Fibroblast of skin of scalp (primary cell): ENCODE data around the gene CNTRL.
"Not testable (repeated sequence)": the region's sequence is repeated elsewhere in the genome, so short reads cannot be mapped to it uniquely, and the experiment has no call there.

Experiments used
- DNase-seq: peaks from one replicate; pipeline ENCODE4 v3.0.0-alpha.2; 2013

The CNTRL gene

GRCh38 chr9:121133104-121133816, 58.5 kb downstream of the CNTRL start:
- DNase-seq, result no peak

DNA sequence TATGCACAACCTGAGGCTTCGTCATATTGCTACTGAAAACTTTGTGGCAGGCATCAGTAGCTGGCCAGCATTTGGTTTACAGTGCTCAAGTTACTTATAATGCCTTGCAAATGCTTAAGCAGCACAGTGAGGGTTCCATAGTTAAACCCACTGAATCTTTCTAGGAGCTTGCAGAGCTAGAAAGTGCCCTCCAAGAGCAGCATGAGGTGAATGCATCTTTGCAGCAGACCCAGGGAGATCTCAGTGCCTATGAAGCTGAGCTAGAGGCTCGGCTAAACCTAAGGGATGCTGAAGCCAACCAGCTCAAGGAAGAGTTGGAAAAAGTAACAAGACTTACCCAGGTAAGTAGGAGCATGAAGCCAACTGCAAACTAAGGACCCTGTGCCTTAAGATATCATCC, 60.9 kb downstream of the CNTRL start:
- no peak for DNase-seq

GRCh38 chr9:121138561-121138960, 63.8 kb downstream of the CNTRL start:
- no peak for DNase-seq

- no peak for DNase-seq
Observed at GRCh38 chr9:121138973-121139372, 64.2 kb downstream of the CNTRL start.

- DNase-seq, result no peak
Observed at GRCh38 chr9:121140162-121140561, 65.4 kb downstream of the CNTRL start.

- no peak for DNase-seq
Observed at GRCh38 chr9:121141306-121141705, 66.6 kb downstream of the CNTRL start.

- DNase-seq, result no peak
Observed at GRCh38 chr9:121141706-121142105, 67.0 kb downstream of the CNTRL start.

DNA sequence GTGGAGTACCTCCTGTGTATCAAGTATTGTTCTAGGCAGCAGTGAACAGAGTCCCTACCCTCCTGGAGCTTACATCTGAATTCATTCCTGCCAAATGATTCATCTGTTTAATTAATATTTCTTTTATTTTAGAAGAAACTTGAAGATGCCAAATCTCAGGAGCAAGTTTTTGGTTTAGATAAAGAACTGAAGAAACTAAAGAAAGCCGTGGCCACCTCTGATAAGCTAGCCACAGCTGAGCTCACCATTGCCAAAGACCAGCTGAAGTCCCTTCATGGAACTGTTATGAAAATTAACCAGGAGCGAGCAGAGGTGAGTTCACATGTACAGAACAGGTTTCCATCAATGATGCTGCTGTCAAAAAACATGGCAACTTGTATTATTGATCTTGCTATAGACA, 69.0 kb downstream of the CNTRL start:
- no peak for DNase-seq

DNA sequence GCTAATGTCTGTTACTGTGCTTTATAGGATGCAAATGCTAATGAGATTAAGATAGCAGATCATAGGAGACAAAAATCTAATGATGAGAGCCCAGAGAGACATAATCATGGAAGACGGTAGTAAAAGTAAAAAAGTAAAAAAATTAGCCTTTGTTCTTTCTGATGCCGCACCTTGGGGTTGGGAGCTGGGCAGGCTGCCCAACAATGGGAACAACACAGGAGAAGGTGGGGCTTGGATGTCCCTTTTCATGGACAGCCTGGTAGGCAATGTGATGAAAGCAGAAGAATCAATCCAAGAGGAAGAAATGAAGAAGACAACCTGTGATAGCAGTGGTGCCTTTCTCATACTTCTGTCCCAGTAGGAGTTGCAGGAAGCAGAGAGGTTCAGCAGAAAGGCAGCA, 69.7 kb downstream of the CNTRL start:
- DNase-seq, result no peak

GRCh38 chr9:121150188-121150587, 75.4 kb downstream of the CNTRL start:
- DNase-seq, result no peak

DNA sequence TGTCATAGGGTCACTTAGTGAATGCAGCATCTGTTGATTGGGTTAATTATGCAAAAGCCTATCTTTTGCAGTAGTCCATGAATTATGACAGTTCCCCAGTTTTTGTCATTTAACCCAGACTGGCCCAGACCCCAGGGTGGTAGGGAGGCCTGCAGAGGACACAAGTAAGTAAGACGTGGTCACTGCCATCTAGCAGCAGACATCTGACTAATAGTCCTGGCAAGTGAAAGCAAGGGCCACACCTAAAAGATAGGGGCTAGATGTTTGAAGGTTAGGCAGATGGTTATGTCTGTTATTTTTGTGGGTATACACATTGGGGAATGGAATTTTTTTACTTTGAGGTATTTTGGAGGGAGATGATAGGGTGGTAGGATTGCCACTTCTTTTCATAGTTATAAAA, 78.9 kb downstream of the CNTRL start:
- DNase-seq, result no peak

GRCh38 chr9:121154782-121155181, 80.0 kb downstream of the CNTRL start:
- DNase-seq, result no peak

- peak; percentile 92 for DNase-seq
Observed at GRCh38 chr9:121156263-121156731, 81.5 kb downstream of the CNTRL start.

DNA sequence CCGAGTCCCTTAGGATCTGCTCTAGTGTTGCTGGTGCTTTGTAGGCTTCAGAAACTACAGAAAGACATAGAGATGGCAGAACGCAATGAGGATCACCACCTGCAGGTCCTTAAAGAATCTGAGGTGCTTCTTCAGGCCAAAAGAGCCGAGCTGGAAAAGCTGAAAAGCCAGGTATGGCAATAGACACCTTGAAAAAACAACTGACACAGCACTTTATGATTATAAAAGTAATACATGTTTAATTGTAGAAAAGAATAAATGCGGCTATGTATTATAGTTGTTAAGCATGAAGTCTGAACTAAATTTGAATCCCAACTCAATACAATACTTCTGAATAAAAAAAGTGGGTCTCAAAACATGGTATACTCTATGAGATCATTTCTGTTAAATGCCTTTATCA, 83.2 kb downstream of the CNTRL start:
- no peak for DNase-seq

DNA sequence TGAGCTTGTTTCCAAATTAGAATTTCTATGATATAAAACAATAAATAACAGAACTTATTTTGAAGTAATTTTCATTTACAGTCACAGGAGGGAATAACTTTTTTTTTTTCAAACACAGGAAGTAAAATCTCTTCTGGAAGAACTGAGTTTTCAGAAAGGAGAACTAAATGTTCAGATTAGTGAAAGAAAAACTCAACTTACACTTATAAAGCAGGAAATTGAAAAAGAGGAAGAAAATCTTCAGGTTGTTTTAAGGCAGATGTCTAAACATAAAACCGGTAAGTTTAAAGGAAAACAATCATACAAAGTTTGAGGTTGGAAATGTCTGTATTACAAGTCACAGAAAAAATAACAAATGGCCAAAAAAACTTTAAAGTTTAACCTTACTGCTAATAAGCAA, 85.3 kb downstream of the CNTRL start:
- no peak for DNase-seq

GRCh38 chr9:121168052-121168451, 93.3 kb downstream of the CNTRL start:
- DNase-seq, result no peak

GRCh38 chr9:121169094-121169601, 94.4 kb downstream of the CNTRL start:
- DNase-seq, result no peak

DNA sequence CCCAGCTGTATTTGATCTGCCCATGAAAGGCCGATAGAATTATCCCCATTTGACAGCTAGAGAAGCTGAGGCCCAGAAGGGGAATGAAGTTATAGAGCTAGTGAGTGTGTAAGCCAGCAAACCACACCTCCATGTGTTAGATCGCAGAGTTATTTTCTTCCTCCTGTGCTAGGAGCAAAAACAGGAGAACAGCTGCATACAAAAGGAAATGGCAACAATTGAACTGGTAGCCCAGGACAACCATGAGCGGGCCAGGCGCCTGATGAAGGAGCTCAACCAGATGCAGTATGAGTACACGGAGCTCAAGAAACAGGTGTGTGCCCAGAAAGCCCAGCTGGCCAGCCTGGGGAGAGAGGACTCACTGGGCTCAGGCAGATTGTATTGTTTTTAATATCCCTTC, 96.5 kb downstream of the CNTRL start:
- DNase-seq, result no peak

DNA sequence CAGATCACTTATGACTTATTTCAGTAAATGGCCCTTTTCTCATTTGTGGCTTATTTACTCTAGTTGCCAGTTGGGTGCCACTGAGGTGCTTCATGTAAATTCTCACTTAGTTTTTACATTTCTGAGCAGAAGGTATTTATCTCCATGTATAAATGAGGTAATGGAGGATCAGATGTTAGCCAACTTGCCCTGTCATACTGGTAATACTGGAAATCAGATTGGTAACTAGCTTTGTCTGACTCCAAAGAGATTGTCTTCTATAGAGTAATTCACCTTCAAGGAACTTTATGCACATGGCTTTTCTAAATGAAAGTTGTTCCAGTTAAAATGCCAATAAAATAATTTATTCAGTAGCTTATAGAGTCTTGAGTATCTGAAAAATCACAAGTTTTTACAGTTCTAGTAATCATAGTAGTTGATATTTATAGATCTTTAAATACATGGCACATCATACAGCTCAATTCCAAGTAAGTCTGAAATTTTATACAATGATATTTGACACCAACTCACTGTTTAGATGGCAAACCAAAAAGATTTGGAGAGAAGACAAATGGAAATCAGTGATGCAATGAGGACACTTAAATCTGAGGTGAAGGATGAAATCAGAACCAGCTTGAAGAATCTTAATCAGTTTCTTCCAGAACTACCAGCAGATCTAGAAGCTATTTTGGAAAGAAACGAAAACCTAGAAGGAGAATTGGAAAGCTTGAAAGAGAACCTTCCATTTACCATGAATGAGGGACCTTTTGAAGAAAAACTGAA, 98.2 kb downstream of the CNTRL start:
- DNase-seq, result no peak

GRCh38 chr9:121173501-121173900, 98.7 kb downstream of the CNTRL start:
- DNase-seq, result no peak

GRCh38 chr9:121178676-121179372, 104.1 kb downstream of the CNTRL start:
- DNase-seq, result no peak

GRCh38 chr9:121179373-121179721, 104.6 kb downstream of the CNTRL start:
- DNase-seq, result not testable (repeated sequence)

DNA sequence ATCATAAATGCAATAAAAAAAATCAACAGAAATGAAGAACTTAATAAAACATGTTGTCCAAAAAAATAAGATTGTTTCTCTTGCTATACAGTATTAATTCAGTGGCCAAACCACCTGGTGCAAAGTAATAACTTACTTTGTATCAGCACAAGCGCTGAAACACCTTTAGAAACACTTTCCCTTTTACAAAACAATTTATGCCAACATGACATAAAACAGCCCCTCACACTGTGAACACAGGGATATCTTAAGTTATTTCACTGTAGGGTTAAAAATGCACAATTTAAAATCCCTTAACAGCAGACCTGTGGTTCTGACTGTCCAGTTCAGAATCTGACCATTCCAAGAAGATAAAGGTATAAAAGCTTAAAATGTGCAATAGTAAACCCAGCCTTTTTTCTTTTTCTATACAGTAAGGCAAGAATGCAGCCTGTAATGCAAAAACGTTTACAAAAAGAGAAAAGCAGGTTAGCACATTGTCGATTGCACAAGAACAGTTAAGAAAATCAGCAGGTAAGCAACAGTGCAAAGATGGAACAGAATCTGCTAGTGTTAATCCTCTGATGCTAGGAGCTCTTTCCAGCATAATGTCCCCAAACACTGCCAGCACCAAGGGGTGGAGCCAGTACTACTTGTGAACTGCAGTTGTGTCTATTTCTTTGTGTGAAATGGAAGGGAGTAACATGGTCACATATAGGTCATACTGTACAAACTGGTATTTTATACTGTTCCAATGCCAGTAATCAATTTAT, 105.4 kb downstream of the CNTRL start:
- no peak for DNase-seq
